ENCODE results near the gene TSPAN14.

DNA sequence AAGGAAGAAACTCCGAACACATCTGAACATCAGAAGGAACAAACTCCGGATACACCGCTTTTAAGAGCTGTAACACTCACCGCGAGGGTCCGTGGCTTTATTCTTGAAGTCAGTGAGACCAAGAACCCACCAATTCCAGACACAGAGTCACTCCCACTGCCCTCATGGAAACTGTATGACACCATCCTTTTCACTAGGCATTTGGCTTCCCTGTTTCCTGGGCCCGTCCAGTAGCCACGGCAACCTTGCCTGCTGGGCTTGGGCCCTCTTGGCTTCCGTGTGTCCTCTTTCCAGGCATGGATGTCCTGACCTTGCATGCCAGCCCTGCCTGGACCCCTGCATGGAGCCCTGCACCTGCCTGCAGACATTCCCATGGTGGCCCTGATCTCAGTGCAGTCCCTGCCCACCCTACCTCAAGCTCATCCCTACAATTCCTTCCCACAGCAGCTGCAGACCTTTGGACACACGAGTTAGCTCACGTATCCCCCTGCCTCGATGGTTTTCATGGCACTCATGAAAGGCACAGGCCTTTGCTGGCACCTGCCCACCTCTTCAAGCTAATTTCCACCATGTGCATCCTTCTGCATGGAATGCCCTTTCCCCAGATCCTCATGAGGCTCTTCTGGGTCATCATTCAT is 90.3 kb downstream of the TSPAN14 start:
- TF ChIP-seq CTCF (IDR thresholded peaks at IDR 0.05) (no peak), POLR2A (IDR thresholded peaks at IDR 0.05) (no peak)

Data from adrenal gland (tissue), 5 donors.